ENCODE measurements around the gene OXSM.

DNA sequence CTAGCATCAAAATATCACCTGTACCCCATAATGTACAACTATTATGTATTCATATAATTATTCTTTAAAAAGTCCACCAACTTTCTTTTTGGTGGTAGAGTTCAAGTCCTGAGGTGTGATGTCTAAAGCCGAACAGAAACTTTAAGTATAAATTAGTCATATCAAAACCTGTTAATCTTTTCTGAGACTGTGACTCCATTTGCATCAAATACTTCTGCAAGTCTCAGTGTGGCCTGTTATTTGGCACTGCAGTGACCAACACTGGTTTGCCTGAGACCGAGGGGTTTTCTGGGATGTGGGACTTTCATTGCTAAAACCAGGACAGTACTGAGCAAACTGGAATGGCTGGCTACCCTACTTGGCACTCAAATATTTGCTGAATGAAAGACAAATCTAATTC lies 14.0 kb upstream of the OXSM start:
- TF ChIP-seq CREB1 (CRISPR knock-in tag; IDR thresholded peaks at IDR 0.05; ENCODE audit: low read depth) (no peak), REST (IDR thresholded peaks at IDR 0.05; ENCODE audit: unreplicated experiment) (no peak), EZH2 (IDR thresholded peaks at IDR 0.05; ENCODE audit: low read depth, unreplicated experiment) (no peak), POLR2AphosphoS5 (IDR thresholded peaks at IDR 0.05; ENCODE audit: low read depth) (no peak), EZH2phosphoT487 (IDR thresholded peaks at IDR 0.05; ENCODE audit: unreplicated experiment) (no peak), JUNB (IDR thresholded peaks at IDR 0.05; ENCODE audit: unreplicated experiment) (no peak)
- TF ChIP-seq, protein P1, sequence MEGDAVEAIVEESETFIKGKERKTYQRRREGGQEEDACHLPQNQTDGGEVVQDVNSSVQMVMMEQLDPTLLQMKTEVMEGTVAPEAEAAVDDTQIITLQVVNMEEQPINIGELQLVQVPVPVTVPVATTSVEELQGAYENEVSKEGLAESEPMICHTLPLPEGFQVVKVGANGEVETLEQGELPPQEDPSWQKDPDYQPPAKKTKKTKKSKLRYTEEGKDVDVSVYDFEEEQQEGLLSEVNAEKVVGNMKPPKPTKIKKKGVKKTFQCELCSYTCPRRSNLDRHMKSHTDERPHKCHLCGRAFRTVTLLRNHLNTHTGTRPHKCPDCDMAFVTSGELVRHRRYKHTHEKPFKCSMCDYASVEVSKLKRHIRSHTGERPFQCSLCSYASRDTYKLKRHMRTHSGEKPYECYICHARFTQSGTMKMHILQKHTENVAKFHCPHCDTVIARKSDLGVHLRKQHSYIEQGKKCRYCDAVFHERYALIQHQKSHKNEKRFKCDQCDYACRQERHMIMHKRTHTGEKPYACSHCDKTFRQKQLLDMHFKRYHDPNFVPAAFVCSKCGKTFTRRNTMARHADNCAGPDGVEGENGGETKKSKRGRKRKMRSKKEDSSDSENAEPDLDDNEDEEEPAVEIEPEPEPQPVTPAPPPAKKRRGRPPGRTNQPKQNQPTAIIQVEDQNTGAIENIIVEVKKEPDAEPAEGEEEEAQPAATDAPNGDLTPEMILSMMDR (conservative IDR thresholded peaks at IDR 0.05; ENCODE audit: low read depth in 2 of 2) = no peak
- TF ChIP-seq, protein P2, sequence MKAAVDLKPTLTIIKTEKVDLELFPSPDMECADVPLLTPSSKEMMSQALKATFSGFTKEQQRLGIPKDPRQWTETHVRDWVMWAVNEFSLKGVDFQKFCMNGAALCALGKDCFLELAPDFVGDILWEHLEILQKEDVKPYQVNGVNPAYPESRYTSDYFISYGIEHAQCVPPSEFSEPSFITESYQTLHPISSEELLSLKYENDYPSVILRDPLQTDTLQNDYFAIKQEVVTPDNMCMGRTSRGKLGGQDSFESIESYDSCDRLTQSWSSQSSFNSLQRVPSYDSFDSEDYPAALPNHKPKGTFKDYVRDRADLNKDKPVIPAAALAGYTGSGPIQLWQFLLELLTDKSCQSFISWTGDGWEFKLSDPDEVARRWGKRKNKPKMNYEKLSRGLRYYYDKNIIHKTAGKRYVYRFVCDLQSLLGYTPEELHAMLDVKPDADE (IDR thresholded peaks at IDR 0.05) = no peak
